K562 treated with DMSO at 1 percent for 4 hours (cell line): Measurements from ENCODE around the gene SOX6. TPM values are rescaled to one million over a fixed set of nuclear protein-coding genes. Genes with fewer than 3 reads are reported as not detected.

Experiments
- total RNA-seq: library from RNA; unstranded; fragments of 300-600 nt; gene quantifications from 2 replicates; pipeline ENCODE4 v1.2.3, GENCODE V29; 2022; ENCODE audit not compliant: insufficient read depth

Gene SOX6
- total RNA-seq = 4.0 and 7.2 TPM in 2 replicates

GRCh38 chr11:16356057-16356760 lies at the start of gene SOX6:
SOX6 (minus strand) TSS chr11:16356546; CDS start chr11:16341248, 15,298 bp downstream.

